IMR-90 (cell line): ENCODE measurements around the gene MSH3. TPM values are rescaled to one million over a fixed set of nuclear protein-coding genes. Genes with fewer than 3 reads are reported as not detected.

Experiments used
- ATAC-seq: fragments of 200-7000 bp; cut with Tn5 transposase; 2 replicates; pipeline ENCODE4 v1.9.1; 2020; ENCODE audit warnings: low read depth, mild to moderate bottlenecking, moderate library complexity
- BruUV-seq: library from RNA; stranded (reverse); fragments of 400-500 nt; replicated peaks from 2 replicates; lab custom pipeline; 2021; lab: Mats Ljungman, UMichigan
- CTCF ChIA-PET: fragments of 300-600 bp; formaldehyde crosslinking; extraction: SDS; loops from one replicate; lab custom pipeline; 2021; ENCODE audit warnings: antibody characterized with exemption; lab: Yijun Ruan, JAX
- POLR2A ChIA-PET: fragments of 300-600 bp; sonication (Branson Sonifier 250); formaldehyde crosslinking; loops from one replicate; lab custom pipeline; 2022; ENCODE audit warnings: antibody characterized with exemption; ENCODE audit not compliant: unreplicated experiment; lab: Charles Lee
- DNase-seq: peaks from one replicate; pipeline ENCODE4 v3.0.0; 2013
- H2AFZ ChIP-seq: replicated peaks from 2 replicates; pipeline ENCODE3; 2013; ENCODE audit warnings: low read length, mild to moderate bottlenecking; ENCODE audit not compliant: poor library complexity
- H2AK5ac ChIP-seq: 2 replicates; pipeline ENCODE4 v1.6.1; 2013; ENCODE audit warnings: low read depth, low read length, inconsistent platforms
- H2AK9ac ChIP-seq: replicated peaks from 2 replicates; pipeline ENCODE3; 2013; ENCODE audit warnings: mild to moderate bottlenecking, low read depth, low read length, moderate library complexity; ENCODE audit not compliant: poor library complexity
- H2BK120ac ChIP-seq: 2 replicates; pipeline ENCODE4 v1.6.1; 2013; ENCODE audit warnings: low read depth, low read length, inconsistent platforms
- H2BK15ac ChIP-seq: 3 replicates; pipeline ENCODE4 v1.6.1; 2013; ENCODE audit warnings: low read depth, low read length, inconsistent platforms
- H2BK20ac ChIP-seq: 2 replicates; pipeline ENCODE4 v1.6.1; 2013; ENCODE audit warnings: low read depth, mild to moderate bottlenecking, inconsistent platforms, low read length, moderate library complexity
- H2BK5ac ChIP-seq: 2 replicates; pipeline ENCODE4 v1.6.1; 2013; ENCODE audit warnings: mild to moderate bottlenecking, low read depth, low read length, inconsistent platforms; ENCODE audit not compliant: poor library complexity, severe bottlenecking
- H3K14ac ChIP-seq: replicated peaks from 2 replicates; pipeline ENCODE4 v1.6.1; 2013; ENCODE audit warnings: low read depth, low read length, inconsistent platforms
- H3K18ac ChIP-seq: 2 replicates; pipeline ENCODE4 v1.6.1; 2013; ENCODE audit warnings: low read depth, low read length, control low read depth
- H3K23ac ChIP-seq: 2 replicates; pipeline ENCODE4 v1.6.1; 2013; ENCODE audit warnings: low read depth, low read length, inconsistent platforms
- H3K27ac ChIP-seq: 2 replicates; pipeline ENCODE4 v1.5.1; 2013; ENCODE audit warnings: mild to moderate bottlenecking, control low read depth, low read length; ENCODE audit not compliant: insufficient read depth
- H3K27me3 ChIP-seq: 2 replicates; pipeline ENCODE4 v1.6.1; 2013; ENCODE audit warnings: low read length; ENCODE audit not compliant: control insufficient read depth, insufficient read depth
- H3K36me3 ChIP-seq: 2 replicates; pipeline ENCODE4 v1.6.1; 2013; ENCODE audit warnings: low read length, mixed read lengths; ENCODE audit not compliant: control insufficient read depth, insufficient read depth
- H3K4ac ChIP-seq: 2 replicates; pipeline ENCODE4 v1.6.1; 2013; ENCODE audit warnings: low read depth, low read length, inconsistent platforms
- H3K4me1 ChIP-seq: 2 replicates; pipeline ENCODE4 v1.6.1; 2013; ENCODE audit warnings: low read length, mixed read lengths; ENCODE audit not compliant: control insufficient read depth, insufficient read depth
- H3K4me2 ChIP-seq: 2 replicates; pipeline ENCODE4 v1.6.1; 2013; ENCODE audit warnings: low read depth, mild to moderate bottlenecking, control low read depth, low read length, moderate library complexity
- H3K4me3 ChIP-seq: 2 replicates; pipeline ENCODE4 v1.5.1; 2013; ENCODE audit warnings: low read depth, mild to moderate bottlenecking, control low read depth, low read length, moderate library complexity; ENCODE audit not compliant: insufficient read depth
- H3K56ac ChIP-seq: 2 replicates; pipeline ENCODE4 v1.6.1; 2013; ENCODE audit warnings: low read length, inconsistent platforms; ENCODE audit not compliant: insufficient read depth; ENCODE audit errors: extremely low read depth
- H3K79me1 ChIP-seq, 2 experiments: 2 replicates each; pipeline ENCODE4 v1.6.1; 2013; ENCODE audit warnings: low read length in 2 of 2, inconsistent platforms in 1 of 2, low read depth in 1 of 2
- H3K9ac ChIP-seq: 2 replicates; pipeline ENCODE4 v1.6.1; 2013; ENCODE audit warnings: low read depth, low read length, control low read depth
- H3K9me1 ChIP-seq: 2 replicates; pipeline ENCODE4 v1.6.1; 2013; ENCODE audit warnings: low read length, inconsistent platforms; ENCODE audit not compliant: insufficient read depth
- H3K9me3 ChIP-seq: 2 replicates; pipeline ENCODE4 v1.6.1; 2013; ENCODE audit warnings: low read length; ENCODE audit not compliant: control insufficient read depth, insufficient read depth
- H4K20me1 ChIP-seq: 2 replicates; pipeline ENCODE4 v1.6.1; 2013; ENCODE audit warnings: low read length, inconsistent platforms; ENCODE audit not compliant: insufficient read depth
- H4K5ac ChIP-seq: 2 replicates; pipeline ENCODE4 v1.6.1; 2013; ENCODE audit warnings: mild to moderate bottlenecking, low read depth, low read length, control low read depth
- H4K8ac ChIP-seq, 2 experiments: 2 replicates each; pipeline ENCODE4 v1.6.1; 2013; ENCODE audit warnings: low read depth in 2 of 2, low read length in 2 of 2, control low read depth in 1 of 2, inconsistent platforms in 1 of 2
- H4K91ac ChIP-seq: 2 replicates; pipeline ENCODE4 v1.6.1; 2013; ENCODE audit warnings: low read depth, low read length, inconsistent platforms; ENCODE audit not compliant: insufficient read depth
- CEBPB ChIP-seq: IDR thresholded peaks from 2 replicates; pipeline ENCODE4 v1.6.1; 2012; ENCODE audit warnings: low read depth, low read length, improper control_type of control experiment
- CHD1 ChIP-seq: IDR thresholded peaks from 2 replicates; pipeline ENCODE4 v1.6.1; 2012; ENCODE audit warnings: low read depth, low read length, improper control_type of control experiment
- FOS ChIP-seq: fragments of 150-350 bp; IDR thresholded peaks from 2 replicates; pipeline ENCODE4 v1.6.1; 2016; ENCODE audit warnings: low read depth, low read length
- MAFK ChIP-seq: IDR thresholded peaks from 2 replicates; pipeline ENCODE4 v1.6.1; 2012; ENCODE audit warnings: low read depth, low read length, improper control_type of control experiment
- MAZ ChIP-seq: IDR thresholded peaks from 2 replicates; pipeline ENCODE4 v1.6.1; 2012; ENCODE audit warnings: low read depth, mild to moderate bottlenecking, low read length, improper control_type of control experiment, moderate library complexity, borderline replicate concordance
- RCOR1 ChIP-seq: IDR thresholded peaks from 2 replicates; pipeline ENCODE4 v1.6.1; 2012; ENCODE audit warnings: mild to moderate bottlenecking, low read length, improper control_type of control experiment; ENCODE audit not compliant: insufficient replicate concordance
- RFX5 ChIP-seq: IDR thresholded peaks from 2 replicates; pipeline ENCODE4 v1.8.0; 2012; ENCODE audit warnings: low read depth, mild to moderate bottlenecking, low read length, moderate library complexity
- SMC3 ChIP-seq: fragments of 150-350 bp; IDR thresholded peaks from 2 replicates; pipeline ENCODE4 v1.6.1; 2016; ENCODE audit warnings: low read depth, mild to moderate bottlenecking, antibody characterized with exemption, low read length, moderate library complexity
- WGBS, 2 experiments: methylation state at CpG; one replicate each; pipeline versions ENCODE4 v1.1.5 to v1.1.7; 2013; ENCODE audit warnings: missing lambda C conversion rate in 2 of 2; ENCODE audit not compliant: insufficient read length in 1 of 2; ENCODE audit errors: extremely low coverage in 2 of 2; 5-methylcytosine and 5-hydroxymethylcytosine counted together
- dilution Hi-C: fragments of 300-500 bp; cut with HindIII; formaldehyde crosslinking; loops from one replicate; pipeline ENCODE4 v1.14.3; 2018; ENCODE audit warnings: low sequenced_read_pairs; ENCODE audit not compliant: unreplicated experiment
- in situ Hi-C: fragments of 300-500 bp; cut with MboI; formaldehyde crosslinking; loops from 3 replicates; pipeline ENCODE4 v1.14.3; 2019; ENCODE audit warnings: low sequenced_read_pairs, inconsistent platforms, mixed read lengths
- intact Hi-C: fragments of 100-400 bp; cut with micrococcal nuclease; formaldehyde crosslinking; loops from 2 replicates; pipeline ENCODE4 v1.10.0; 2022
- polyA plus RNA-seq, 3 experiments: library from polyadenylated mRNA; depleted of rRNA; stranded (reverse); fragments of >200 nt; gene quantifications; 2 replicates each; pipeline ENCODE4 v1.2.3, GENCODE V29; 2012; ENCODE audit warnings: low replicate concordance in 1 of 3
- total RNA-seq: library from RNA; depleted of rRNA; stranded (reverse); fragments of >200 nt; gene quantifications from 2 replicates; pipeline ENCODE4 v1.2.3, GENCODE V29; 2012
- TF ChIP-seq, protein P1 (sequence below): fragments of 150-350 bp; IDR thresholded peaks from 2 replicates; pipeline ENCODE4 v1.6.1; 2017; ENCODE audit warnings: mild to moderate bottlenecking, antibody characterized with exemption, low read length, low read depth

The MSH3 gene
- total and polyA plus RNA-seq, 2 of the 4 experiments (the other 2 are of a cell fraction): 4.6 to 13.3 TPM

DNA sequence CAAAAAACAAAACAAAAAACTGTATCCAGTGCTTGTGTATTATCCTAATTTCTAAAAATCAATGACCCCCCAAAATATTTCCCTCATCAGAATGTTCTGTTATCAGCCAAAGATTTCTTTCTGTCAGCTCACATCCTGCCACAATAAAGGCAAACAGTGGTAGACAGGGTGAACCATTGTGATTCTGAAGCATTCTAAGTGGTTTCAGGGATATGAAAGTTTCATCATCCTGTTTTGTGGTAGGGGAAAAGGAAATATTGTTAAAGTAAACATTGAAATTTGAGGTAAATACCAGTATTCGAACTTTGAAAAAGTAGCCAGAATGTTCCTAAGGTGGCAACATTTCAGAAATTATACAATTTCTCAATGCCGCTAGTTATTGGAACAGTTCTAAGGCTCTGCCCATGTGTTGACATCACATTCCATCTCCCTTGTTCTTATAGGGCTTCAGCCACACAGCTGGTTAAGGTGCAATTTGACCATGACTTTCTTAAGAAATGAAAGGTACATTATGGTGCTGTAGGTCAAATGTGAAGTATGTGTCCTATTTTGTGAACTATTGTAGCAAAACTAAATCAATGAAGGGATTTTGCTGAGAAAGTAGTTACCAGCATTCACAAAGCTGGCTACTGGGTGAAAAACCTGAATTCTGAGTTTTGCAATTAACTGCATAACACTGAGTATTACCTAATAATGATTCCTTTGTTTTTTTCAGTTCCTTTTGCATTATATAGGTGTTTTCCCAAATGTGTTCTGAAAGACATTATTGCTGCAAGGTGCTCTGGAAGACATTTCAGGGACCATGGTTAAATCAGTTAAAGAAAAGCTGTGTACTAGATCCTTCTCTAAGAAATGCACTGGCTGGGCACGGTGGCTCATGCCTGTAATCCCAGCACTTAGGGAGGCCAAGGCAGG, 198.1 kb downstream of the MSH3 start:
- BruUV-seq: no TSS peak
- H3K9me3 ChIP-seq: peaks cover 8% of the 10 kb centered on the region
- H3K4me3 ChIP-seq: no peak overlapping the region
- H3K56ac ChIP-seq: no peak overlapping the region
- dilution Hi-C loops (no loop called here), in situ Hi-C loops (no loop called here), intact Hi-C loops (no loop called here)
- WGBS, 2 experiments: no CpG with 5 or more reads among the region's 3 CpGs
- H3K23ac ChIP-seq: no peak overlapping the region
- no peaks in the 10 kb centered on the region for H3K9me1 ChIP-seq
- H3K18ac ChIP-seq: no peak overlapping the region
- H2BK120ac ChIP-seq: no peak overlapping the region
- H2AFZ ChIP-seq: no peak overlapping the region
- no peak overlapping the region for H3K27ac ChIP-seq
- H3K79me1 ChIP-seq: no peaks in the 10 kb centered on the region
- no peak overlapping the region for H2BK15ac ChIP-seq
- H3K9ac ChIP-seq: no peak overlapping the region
- H4K20me1 ChIP-seq: no peaks in the 10 kb centered on the region
- H2AK5ac ChIP-seq: no peak overlapping the region
- H2BK20ac ChIP-seq: no peak overlapping the region
- TF ChIP-seq MAZ: no peak
- TF ChIP-seq RFX5: no peak
- TF ChIP-seq CEBPB: no peak
- no peak for TF ChIP-seq MAFK
- no peak for TF ChIP-seq CHD1
- TF ChIP-seq SMC3: no peak
- TF ChIP-seq RCOR1: no peak
- no peak for TF ChIP-seq FOS
- TF ChIP-seq, protein P1, sequence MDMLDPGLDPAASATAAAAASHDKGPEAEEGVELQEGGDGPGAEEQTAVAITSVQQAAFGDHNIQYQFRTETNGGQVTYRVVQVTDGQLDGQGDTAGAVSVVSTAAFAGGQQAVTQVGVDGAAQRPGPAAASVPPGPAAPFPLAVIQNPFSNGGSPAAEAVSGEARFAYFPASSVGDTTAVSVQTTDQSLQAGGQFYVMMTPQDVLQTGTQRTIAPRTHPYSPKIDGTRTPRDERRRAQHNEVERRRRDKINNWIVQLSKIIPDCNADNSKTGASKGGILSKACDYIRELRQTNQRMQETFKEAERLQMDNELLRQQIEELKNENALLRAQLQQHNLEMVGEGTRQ: no peak
- H3K4ac ChIP-seq: no peak overlapping the region
- no peak overlapping the region for H2BK5ac ChIP-seq
- no peaks in the 10 kb centered on the region for H3K4me1 ChIP-seq
- H3K27me3 ChIP-seq: no peaks in the 10 kb centered on the region
- ChIA-PET POLR2A (no interaction called here), CTCF (no interaction called here)
- H4K5ac ChIP-seq: no peak overlapping the region
- DNase-seq (no peak), ATAC-seq (no peak)
- H4K8ac ChIP-seq: no peak overlapping the region
- no peak overlapping the region for H2AK9ac ChIP-seq
- H4K91ac ChIP-seq: no peak overlapping the region
- H3K4me2 ChIP-seq: no peak overlapping the region
- H3K14ac ChIP-seq: no peak overlapping the region
- peaks cover 6% of the 10 kb centered on the region for H3K36me3 ChIP-seq
